Pulmonary artery endothelial cell (primary cell): Measurements from ENCODE around the gene NPTN. TPM values are rescaled to one million over a fixed set of nuclear protein-coding genes. Genes with fewer than 3 reads are reported as not detected.
"Not testable (repeated sequence)": the region's sequence is repeated elsewhere in the genome, so short reads cannot be mapped to it uniquely, and the experiment has no call there.

Experiments
- DNase-seq: peaks from one replicate; pipeline ENCODE4 v3.0.0-alpha.2; 2011; ENCODE audit warnings: low read depth, low spot score
- total RNA-seq: library from RNA; depleted of rRNA; stranded (reverse); fragments of >200 nt; gene quantifications from 2 replicates; pipeline ENCODE4 v1.2.3, GENCODE V29; 2014

NPTN gene
- total RNA-seq = 87.8 and 104 TPM in 2 replicates

DNA sequence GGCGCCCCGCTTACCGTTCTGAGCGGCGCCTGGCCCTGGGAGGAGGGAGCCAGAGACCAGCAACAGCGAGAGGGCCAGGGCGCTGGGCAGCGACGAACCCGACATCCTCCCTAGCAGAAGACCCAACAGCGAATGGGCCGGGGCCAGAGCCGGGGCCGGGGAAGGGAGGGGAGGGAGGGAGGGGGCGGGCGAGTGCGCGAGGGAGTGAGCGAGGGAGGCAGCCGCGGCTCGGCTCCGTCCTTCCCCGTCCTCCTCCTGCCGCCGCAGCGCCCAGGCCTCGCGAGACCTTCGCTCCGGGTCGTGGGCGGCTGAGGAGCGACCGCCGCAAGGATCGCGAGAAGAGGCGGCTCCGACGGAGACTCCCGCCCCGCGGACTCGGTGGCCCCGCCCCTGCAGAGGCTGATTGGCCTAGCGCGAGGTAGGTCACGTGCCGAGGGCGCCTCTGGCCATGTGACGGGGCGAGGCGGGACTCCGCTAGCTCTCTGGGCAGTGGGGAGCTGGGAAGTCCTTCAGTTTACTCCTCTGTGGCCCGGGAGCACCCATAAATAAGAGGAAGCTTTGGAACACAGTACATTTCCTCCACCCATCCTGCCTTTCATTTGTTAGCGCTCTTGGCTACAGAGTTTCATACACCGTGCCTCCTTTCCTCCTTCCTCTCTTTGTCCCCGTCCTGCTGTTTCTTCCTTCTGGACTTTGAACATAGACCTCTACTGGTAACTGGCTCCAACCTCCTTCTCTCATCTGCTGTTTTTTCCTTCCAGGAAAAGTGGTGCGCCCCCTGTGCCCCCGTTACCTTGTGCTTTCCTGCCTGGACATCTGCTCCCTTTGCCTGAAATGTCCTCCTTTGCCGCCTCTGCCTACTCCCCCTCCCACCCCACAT lies at the start of gene NPTN:
TSS of gene NPTN (minus strand) at position 279 of the 880 bp plus-strand sequence. CDS start at position 105, 174 bp downstream.
- DNase-seq = peak; percentile 87

DNA sequence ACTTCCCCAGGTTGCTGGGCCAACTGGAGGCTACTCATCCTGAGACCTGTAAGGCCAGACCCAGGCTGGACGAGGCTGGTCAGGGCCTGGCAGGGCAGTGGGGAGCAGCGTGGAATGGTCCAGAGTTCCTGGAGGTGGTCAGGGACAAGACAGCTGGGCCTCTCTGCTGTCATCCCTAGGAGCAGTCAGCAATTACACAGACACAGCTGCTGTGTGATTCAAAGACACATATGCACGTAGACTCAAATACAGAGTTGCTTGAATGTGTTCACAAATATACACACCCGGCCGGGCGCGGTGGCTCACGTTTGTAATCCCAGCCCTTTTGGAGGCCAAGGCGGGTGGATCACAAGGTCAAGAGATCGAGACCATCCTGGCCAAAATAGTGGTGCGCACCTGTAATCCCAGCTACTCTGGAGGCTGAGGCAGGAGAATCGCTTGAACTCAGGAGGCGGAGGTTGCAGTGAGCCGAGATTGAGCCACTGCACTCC lies 49.5 kb upstream of the NPTN start:
- DNase-seq = no peak

DNA sequence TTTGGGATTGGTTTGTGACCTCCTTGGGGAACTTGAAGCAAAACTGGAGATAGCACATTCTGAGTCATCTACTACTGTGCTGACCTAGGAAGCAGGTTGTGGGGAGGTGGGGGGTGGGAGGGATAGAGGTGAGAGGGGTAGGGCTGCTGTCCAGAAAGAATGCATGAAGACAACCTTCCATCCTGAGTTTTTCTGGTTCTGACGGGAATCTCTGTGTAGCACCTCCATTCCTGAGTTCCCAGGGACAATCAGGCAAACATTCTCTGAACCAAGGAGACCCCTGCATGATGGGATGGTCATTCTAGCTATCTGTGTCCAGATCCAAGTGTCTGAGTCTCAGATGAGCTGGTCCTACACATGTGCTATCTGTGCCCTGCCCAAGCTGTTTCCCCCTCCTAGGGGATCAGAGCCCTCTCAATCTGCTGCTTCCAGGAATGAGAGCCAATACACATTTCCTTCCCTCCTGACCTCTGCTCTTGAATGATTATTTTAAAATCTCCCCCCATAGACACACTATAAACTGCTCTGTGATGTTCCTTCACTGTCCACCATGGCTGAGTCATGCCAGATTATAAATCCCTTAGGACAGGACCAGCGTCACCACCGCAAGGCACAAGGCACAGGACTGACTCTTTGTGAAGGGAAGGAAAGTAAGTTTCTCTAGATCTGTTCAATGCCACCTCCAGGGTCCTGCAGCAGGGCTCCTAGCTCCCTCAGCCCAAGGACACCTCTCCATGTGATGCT lies 48.8 kb upstream of the NPTN start:
- no peak for DNase-seq

DNA sequence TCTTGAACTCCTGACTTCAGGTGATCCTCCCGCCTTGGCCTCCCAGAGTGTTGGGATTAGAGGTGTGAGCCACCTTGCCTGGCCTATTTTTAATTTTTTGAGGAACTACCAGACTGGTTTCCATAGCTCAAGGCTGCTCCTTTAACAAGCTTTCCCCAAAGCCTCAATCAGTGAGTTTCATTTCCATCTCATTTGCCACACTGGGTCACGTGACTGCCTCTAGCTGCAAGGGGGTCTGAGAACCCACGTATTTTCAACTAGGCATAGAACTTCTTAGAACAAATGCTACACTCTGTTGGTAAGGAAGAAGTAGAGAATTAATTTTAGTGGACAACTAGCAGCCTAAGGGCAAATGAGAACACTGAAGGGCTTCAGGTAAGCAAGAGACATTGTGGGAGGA lies 47.9 kb upstream of the NPTN start:
- DNase-seq = no peak

DNA sequence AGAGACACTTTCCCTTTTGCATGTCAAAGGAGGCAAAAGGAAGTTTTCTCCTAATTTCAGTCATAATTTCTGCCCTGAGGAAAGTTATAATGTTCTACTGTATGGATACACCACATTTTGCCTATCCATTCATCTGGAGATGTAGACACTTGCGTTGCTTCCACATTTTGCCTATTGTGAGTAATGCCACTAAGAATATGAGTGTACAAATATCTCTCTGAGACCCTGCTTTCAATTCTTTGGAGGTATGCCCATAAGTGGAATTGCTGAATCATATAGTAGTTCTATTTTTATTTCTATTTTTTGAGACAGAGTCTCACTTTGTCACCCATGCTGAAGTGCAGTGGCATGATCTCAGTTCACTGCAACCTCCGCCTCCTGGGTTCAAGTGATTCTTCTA lies 47.4 kb upstream of the NPTN start:
- DNase-seq = no peak

DNA sequence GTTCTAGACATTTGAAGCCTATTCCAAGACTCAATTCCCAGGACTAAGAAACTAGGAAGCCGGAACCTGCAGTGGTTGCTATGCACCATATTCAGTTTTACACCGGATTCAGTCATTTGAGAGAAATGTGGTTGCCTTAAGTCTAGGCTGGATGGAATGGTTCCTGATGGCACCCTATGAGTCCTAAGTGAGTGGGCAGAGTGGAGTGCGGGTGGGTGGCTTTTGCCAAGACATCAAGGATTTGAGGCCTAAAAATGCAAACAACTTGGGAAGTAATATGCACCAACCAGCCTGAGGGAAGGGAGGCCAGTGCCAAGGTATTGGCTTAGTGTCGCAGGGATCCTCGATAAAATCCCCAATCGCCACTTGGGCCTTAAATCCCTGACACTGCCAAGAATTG lies 46.8 kb upstream of the NPTN start:
- no peak for DNase-seq

DNA sequence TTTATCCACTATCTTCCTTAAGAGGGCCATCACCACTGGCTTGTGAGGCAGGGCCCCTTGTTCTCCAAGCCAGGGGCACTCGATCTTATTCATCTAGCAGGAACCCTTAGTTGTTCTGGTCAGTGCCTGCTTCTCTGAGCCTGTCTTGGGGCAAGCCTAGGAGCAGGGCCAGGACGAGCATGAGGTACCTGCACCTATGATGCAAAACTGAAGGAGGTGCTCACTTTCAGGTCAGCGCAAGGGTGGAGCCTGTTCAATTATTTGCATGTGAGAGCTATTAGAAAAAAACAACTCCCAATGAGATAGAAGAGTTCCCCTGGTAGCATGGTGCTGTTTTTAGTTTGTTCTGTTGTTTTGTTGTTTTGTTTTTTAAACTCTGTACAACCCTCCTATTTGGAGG lies 46.0 kb upstream of the NPTN start:
- DNase-seq = no peak

DNA sequence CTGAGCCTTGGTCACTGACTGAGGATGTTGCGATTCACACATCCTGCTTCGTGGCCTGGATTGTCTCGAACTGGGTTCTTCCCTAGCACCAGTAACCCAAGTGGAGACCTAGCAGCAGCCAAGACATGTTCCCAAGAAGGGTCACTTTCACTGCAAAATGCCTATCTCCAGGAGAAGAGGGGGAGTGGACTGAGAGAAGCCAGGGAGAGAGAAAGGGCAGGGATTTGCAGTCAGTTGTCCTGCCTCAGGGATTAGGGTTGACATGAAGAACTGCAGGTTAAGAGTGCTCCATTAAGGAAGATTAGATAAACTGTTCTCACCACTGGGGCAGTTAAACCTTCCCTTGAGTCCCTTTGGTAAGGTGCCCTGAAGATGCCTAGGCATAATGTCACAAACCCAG lies 45.3 kb upstream of the NPTN start:
- DNase-seq = no peak

DNA sequence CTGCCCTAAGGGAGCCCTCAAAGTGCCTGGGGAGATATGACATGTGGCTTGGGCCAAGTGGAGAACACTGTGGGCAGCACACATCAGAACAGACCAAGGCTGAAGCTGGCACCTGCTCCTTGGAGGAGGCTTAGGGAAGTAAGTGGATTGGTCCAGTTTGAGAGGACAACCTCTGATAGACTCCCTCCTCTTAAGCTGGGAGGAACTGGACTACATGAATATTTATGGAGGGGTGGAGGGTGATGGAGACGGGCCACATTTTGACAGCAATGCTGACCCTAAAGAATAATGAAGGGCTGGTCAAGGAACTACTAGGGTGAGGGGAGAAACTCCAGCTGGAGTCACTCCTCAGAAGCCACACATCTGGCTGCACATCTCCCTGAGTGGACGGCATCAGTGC lies 44.5 kb upstream of the NPTN start:
- DNase-seq = no peak

DNA sequence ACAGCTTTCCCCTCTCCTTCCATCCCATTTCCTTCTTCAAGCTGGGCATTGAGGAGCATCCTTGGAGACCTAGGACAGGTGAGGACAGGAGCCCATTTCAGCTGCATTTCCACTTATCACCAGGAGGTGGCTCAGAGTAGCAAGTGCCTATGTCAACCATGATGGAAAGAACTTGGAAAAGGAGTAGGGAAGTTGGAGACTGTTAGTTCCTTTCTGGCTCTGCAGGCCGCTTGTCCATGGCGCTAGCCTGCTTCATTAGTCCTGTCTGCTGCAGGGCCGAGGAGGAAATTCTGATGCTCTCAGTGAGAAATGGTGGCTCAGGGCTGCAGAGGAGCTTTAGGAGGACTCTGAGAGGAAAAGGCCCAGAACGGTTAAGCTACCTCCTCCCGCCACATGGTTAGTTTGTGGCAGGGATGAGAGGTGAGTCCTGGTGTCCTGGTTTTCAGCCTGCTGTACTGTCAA lies 44.0 kb upstream of the NPTN start:
- peak; percentile 29 for DNase-seq

DNA sequence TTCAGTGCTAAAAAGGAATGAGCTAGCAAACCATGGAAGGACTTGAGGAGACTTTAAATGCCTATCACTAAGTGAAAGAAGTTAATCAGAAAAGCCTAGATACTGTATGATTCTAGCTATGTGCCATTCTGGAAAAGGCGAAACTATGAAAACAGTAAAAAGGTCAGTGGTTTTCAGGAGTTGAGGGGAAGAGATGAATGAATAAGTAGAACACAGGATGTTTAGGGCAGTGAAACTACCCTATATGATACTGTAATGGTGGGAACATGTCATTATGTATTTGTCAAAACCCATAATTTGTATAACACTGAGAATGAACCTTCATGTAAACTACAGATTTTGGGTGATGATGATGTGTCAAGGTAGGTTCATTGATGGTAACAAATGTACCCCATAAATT lies 41.4 kb upstream of the NPTN start:
- no peak for DNase-seq

DNA sequence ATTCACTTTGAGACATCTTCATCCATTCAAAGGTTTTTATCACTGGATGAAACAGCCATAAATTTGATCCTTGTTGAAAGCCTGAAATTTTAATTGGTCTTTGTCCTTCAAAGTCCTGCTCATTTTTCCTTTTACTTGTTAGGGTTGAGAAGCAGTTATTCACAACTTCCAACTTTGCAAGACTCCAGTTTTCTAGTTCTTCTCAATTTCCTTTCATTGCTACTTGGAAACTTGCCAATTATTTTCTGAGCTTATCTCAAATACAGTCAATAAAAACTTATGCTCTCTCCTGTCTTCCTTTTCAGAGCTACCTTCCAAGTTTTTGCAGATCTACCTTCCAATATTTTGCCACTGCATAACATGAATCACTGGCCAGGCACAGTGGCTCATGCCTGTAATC lies 27.3 kb upstream of the NPTN start:
- no peak for DNase-seq

DNA sequence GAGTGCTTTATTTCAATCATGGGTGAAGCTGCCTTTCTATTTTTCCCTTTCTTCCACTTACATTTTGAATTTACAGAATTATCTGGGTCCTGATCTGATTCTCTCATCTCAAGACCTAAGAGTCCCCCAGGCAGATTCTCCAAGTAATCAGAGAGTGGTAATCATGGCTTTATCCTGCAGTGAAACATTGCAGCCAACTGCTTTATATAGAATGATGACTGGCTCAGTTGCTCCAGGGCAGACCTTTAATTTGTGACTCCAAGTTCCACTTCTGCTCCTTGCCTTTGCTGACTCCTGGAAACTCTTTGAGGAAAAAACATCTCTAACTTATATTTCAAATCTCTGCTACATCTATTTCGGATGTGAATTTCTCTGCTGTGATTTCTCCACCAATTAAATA lies 25.5 kb upstream of the NPTN start:
- no peak for DNase-seq

DNA sequence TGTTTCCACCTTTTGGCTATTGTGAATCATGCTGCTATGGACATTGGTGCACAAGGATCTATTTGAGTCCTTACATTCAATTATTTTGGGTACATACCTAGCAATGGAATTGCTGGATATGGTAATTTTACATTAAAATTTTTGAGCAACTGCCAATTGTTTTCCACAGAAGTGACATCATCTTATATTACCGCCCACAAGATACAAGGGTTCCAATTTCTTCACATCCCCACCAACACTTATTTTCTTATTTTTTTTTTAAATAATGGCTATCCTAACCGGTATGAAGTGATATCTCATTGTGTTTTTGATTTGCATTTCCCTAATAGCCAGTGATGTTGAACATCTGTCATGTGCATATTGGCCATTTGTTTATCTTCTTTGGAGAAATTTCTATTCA lies 22.5 kb upstream of the NPTN start:
- no peak for DNase-seq

DNA sequence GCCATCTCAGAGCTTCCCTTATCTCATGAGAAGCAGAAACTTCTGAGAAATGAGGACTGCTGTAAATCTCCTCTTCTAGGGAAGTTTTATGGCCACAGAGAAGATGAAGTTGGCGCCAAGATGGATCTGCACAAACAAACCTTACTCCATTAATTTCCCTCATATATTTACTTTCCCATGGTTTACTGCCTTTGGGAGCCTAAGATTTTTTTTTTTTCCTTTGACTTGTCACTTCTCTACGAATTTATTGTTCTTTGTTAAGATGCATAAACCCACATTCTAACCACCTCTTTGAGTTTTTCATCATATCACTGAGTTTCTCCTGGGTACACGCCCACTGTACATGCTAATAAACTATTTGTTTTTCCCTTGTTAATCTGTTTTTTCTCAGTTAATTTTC lies 21.5 kb upstream of the NPTN start:
- DNase-seq = no peak

DNA sequence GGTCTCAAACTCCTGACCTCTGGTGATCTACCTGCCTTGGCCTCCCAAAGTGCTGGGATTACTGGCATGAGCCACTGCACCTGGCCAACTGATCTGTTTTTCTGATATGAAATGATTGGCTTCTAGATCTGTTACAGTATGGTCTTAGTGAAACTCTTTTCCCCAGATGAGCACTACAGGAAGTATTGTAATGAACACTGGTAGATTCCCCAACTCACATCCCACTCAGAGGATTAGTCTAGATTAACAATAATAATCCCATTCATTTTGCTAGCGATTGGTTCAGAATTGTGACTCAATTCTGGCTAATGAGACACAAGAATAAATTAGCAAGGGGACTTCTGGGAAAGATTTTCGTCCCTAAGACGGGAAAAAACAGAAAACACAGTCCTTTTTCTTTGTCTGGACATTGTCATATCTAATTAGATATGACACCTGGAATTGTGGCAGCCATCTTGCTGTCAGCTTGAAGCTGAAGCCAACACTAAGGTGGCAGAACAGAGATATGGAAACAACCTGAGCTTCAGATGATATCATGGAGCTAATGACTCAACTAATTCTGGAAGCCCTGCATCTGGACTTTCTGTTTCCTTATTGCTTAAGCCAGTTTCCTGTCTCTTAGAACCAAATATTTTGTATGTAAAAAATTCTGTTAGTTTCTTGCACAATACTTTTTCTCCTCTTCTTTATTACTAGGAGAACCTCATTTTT lies 17.4 kb upstream of the NPTN start:
- peak; percentile 53 for DNase-seq

DNA sequence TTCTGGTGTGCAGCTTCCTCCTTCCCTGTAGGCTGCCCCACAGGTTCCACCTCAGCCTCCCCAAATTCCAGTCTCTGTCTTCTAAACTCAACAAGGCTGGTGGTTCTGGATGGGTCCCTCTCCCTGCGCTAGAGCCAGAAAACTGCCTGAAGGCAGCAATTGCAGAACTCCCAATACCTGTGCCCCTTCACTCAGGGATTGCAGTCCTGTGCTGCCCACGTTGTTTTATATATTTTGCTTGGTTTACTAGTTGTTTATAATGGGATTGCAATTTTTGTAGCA lies 14.8 kb upstream of the NPTN start:
- DNase-seq = no peak

DNA sequence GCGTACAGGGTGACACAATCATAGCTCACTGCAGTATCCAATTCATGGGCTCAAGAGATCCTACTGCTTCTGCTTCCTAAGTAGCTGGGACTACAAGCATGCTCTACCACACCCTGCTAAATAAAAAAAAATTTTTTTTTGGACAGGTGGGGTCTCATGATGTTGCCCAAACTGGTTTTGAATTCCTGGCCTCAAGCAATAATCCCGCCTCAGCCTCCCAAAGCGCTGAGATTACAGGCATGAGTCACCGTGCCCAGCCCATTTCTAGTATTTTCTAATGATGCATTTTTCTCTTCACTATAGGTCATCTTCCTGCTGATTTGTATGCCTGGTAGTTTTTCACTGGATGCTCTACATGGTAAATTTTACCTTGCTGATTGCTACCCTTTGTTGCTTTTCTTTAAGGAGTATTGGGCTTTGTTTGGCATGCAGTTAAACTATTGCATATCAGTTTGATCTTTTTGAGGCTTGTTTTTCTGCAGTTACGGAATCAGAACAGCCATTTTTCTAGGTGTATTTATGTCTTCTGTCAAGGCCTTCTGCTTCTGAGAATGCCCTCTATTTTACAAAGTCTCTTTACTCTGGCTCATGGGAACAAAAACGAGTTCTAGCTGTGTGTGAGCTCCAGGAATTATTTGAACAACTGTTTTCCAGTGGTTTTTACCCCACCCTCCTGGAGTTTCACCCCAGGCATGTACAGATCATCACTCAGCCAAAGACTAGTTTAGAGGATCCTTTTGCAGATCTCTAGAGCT lies 14.2 kb upstream of the NPTN start:
- no peak for DNase-seq

DNA sequence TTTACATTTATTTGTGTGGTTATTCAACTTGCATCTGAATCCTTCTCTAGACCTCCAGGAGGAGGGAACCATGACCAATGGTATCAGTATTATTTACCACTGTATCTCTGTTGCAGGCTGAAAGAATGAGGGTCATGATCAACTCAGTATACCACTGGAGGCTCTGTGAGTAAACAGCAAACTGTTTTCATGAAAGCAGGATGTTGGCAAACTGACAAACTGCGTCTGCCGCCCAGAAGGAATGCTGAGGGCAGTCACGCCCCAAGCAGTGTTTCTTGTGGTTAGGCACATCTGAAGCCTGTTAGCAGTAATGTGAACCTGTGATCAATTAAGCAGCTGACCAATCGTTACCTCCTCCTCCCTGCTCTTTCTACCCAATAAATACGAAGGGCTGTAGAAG lies 6.3 kb upstream of the NPTN start:
- DNase-seq = not testable (repeated sequence)

DNA sequence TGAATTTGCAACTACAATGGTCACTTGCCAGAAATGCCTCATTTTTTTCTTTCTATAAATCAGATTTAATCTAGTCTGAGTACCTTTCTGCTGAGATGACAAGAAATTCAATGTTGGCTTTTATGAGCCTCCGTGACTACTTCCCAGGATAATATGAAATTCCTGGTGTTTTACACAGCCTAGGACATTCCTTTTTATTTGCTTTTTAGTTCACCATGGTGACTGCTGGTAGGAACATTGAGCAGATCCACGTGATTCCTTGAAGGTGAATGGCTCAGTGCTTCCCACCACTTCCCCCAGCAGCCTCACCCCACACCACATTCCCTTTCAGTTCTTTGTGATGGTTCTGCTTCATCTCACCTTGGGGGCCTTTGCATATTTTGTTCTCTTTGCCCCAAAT lies 4.3 kb upstream of the NPTN start:
- no peak for DNase-seq

DNA sequence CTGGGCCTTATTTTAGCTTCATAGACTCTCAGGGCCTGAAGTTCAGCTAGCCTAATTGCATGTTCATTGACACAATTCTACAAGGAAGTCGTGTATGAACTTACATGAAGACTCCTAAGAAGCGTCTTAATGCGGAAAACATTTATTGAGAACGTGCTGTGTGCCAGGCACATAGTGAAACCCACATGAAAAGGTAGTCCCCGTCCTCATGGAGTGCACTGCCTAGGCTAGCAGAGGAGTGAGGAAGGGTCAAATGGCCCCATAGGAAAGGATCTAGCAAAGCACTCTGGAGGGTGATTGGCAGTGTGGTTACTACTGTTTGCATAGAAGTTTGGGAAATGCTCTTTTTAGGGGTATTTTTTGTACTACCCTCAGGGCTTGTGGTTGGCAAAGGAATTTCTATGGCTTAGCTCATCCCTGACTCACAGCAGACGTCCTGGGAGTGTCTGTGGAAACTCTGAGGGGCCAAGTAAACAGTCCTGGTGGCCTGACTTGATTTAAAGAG lies 854 bp upstream of the NPTN start:
- no peak for DNase-seq
